Measurements from ENCODE around the gene MECP2.

DNA sequence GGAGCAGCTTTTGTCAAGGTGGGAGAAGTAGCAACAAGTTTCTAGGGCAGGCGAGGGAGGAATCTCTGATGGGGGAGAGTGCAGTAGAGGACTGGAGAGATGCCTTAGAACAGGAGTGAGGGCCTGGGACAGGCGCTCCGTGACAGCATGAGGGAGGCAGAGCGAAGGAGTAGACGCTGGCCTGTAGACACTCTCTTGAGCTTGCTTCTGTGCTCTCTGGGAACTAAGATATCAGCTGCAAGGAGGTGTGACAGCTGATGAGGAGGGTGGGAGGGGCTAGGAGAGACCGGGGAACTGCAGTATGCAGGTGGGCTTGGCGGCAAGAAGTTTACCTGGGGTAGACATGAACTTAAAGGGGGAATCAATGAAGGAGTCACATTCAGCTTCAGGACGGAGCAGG is 35.7 kb downstream of the MECP2 start:
- TF ChIP-seq EZH2 (IDR thresholded peaks at IDR 0.05; ENCODE audit: low read length, missing control alignments) = no peak
- TF ChIP-seq, protein P1, sequence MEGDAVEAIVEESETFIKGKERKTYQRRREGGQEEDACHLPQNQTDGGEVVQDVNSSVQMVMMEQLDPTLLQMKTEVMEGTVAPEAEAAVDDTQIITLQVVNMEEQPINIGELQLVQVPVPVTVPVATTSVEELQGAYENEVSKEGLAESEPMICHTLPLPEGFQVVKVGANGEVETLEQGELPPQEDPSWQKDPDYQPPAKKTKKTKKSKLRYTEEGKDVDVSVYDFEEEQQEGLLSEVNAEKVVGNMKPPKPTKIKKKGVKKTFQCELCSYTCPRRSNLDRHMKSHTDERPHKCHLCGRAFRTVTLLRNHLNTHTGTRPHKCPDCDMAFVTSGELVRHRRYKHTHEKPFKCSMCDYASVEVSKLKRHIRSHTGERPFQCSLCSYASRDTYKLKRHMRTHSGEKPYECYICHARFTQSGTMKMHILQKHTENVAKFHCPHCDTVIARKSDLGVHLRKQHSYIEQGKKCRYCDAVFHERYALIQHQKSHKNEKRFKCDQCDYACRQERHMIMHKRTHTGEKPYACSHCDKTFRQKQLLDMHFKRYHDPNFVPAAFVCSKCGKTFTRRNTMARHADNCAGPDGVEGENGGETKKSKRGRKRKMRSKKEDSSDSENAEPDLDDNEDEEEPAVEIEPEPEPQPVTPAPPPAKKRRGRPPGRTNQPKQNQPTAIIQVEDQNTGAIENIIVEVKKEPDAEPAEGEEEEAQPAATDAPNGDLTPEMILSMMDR (conservative IDR thresholded peaks at IDR 0.05 in 1 of 2, IDR thresholded peaks at IDR 0.05 in 1 of 2; ENCODE audit: low read depth in 1 of 2, low read length in 2 of 2) = no peak

Measured in fibroblast of lung (primary cell).